HFF-Myc (cell line): Measurements from ENCODE around the gene TUBGCP5.
"Not testable (repeated sequence)": the region's sequence is repeated elsewhere in the genome, so short reads cannot be mapped to it uniquely, and the experiment has no call there.

Source experiments
- DNase-seq: peaks from one replicate; pipeline ENCODE4 v3.0.0-alpha.2; 2011; ENCODE audit warnings: low read depth; ENCODE audit errors: extremely low read depth
- H3K4me3 ChIP-seq: replicated peaks from 2 replicates; pipeline ENCODE4 v1.5.1; 2011; ENCODE audit warnings: low read depth, mild to moderate bottlenecking, control low read depth, low read length
- CTCF ChIP-seq: IDR thresholded peaks from 2 replicates; pipeline ENCODE4 v1.5.1; 2012; ENCODE audit warnings: mild to moderate bottlenecking, low read depth, low read length, control low read depth; ENCODE audit errors: missing control alignments

Gene TUBGCP5

GRCh38 chr15:23003736-23004135 is 35.6 kb downstream of the TUBGCP5 start:
- no peak for DNase-seq
- no peak for TF ChIP-seq CTCF
- no peak overlapping the region for H3K4me3 ChIP-seq

- no peak for DNase-seq
- H3K4me3 ChIP-seq = no peak overlapping the region
- TF ChIP-seq CTCF = no peak
Observed at GRCh38 chr15:23002920-23003319, 36.4 kb downstream of the TUBGCP5 start.

- no peak for DNase-seq
- H3K4me3 ChIP-seq = no peak overlapping the region
- no peak for TF ChIP-seq CTCF
Observed at GRCh38 chr15:22995795-22996194, 43.6 kb downstream of the TUBGCP5 start.

- no peak for DNase-seq
- no peak overlapping the region for H3K4me3 ChIP-seq
- no peak for TF ChIP-seq CTCF
Observed at GRCh38 chr15:22992024-22992326, 47.4 kb downstream of the TUBGCP5 start.

- no peak overlapping the region for H3K4me3 ChIP-seq
- DNase-seq = no peak
- TF ChIP-seq CTCF = no peak
Observed at GRCh38 chr15:22989576-22990477, 49.5 kb downstream of the TUBGCP5 start.

GRCh38 chr15:22988811-22989210 is 50.6 kb downstream of the TUBGCP5 start:
- no peak for TF ChIP-seq CTCF
- no peak overlapping the region for H3K4me3 ChIP-seq
- no peak for DNase-seq

GRCh38 chr15:22981931-22982330 is 57.4 kb downstream of the TUBGCP5 start:
- DNase-seq, H3K4me3 ChIP-seq: not testable (repeated sequence)
